GM21515 (cell line): Measurements from ENCODE around the gene KRTAP10-4.
"Not testable (repeated sequence)": the region's sequence is repeated elsewhere in the genome, so short reads cannot be mapped to it uniquely, and the experiment has no call there.

ENCODE experiments used
- ATAC-seq: cut with Tn5 transposase; IDR thresholded peaks from one replicate; pipeline ENCODE4 v1.9.1; 2021; ENCODE audit not compliant: unreplicated experiment

The KRTAP10-4 gene

DNA sequence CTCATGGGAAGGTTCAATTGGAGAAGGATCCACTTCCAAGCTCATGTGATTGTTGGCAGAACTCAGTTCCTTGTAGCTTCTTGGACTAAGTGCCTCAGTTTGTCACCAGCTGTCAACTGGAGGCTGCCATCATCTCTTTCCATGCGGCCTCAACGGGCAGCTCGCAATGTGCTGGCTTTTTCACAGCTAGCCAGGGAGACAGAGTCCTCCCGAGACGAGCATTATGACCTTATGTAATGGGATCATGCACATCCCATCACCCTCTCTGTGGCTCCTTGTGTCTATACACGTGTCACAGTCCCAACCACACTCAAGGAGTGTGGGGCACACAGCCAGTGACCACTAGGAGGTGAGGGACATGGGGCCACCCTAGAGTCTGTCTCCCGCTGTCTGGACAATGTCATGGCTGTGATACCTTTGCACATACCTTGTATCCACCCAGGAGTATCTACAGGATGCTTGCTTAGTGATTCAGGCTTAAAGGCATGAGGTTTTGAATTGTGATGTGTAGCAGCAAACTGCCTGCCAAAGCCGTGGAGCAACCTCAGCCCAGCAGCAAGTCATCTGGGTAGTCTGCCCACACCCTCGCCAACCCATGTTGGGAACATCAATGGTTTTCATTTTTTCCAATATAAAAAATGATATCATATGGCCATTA, 22.7 kb downstream of the KRTAP10-4 start:
- ATAC-seq, result no peak

DNA sequence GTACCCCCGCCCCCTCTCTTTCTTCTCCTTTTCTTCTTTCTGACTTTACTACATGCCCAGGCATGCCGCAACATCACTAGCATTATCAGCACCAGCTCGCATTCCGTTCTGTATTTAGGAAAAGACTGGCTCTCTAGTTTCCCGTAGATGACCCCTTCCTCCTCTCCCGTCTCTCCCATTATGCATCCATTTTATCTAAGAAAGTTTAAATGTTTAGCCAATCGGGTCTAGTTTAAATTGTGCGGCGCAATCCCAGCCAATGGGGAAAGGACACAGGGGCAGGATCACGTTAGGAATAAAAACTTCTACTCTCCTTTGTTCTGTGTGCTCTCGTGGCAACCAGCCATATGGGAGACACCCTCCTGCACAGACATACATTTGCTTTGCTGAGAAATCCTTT, 24.5 kb downstream of the KRTAP10-4 start:
- no peak for ATAC-seq

DNA sequence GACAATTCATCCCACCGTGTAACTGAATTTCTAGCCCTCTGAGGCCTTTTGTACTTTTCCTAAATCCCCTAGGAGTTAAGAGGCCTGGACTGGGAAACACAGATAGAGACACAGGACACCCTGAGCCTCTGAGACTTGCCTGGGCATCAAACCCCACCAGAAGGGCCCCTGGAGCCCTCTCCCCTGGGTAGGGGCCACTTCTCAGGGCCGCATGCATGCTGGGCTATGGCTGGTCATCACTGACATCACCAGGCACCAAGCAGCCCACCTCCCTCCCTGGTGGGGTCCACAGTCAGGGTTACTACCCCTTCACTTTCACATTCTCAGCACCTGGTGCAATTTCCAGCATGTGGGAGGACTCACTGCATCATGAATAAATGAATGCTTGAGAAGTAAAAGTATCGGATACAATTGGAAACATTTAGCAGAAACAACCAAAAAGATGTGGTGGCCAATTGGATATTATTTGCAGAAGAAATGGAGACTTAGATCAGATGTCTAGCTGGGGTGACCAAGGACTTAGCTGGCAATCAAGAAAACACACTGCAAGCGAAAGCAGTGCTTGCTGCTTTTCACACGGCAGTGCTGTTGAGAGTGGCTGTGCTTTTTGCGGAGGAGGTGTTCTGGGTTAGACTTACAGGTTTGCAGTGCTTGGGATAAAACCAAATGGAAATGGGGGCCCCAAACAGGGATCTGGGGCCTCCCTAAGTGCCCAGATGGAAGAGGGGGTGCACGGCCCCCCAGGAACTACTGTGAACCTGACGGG, 25.9 kb downstream of the KRTAP10-4 start:
- no peak for ATAC-seq

GRCh38 chr21:44600118-44600978, 26.8 kb downstream of the KRTAP10-4 start, which contains the start of gene KRTAP10-7:
KRTAP10-7 (plus strand) TSS chr21:44600597; CDS start chr21:44600622, 25 bp downstream.
- not testable (repeated sequence) for ATAC-seq

DNA sequence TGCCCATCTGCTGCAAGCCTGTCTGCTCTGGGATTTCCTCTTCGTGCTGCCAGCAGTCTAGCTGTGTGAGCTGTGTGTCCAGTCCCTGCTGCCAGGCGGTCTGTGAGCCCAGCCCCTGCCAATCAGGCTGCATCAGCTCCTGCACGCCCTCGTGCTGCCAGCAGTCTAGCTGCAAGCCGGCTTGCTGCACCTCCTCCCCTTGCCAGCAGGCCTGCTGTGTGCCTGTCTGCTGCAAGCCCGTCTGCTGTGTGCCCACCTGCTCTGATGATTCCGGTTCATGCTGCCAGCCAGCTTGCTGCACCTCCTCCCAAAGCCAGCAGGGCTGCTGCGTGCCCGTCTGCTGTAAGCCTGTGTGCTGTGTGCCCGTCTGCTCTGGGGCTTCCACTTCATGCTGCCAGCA, 27.6 kb downstream of the KRTAP10-4 start:
- not testable (repeated sequence) for ATAC-seq

DNA sequence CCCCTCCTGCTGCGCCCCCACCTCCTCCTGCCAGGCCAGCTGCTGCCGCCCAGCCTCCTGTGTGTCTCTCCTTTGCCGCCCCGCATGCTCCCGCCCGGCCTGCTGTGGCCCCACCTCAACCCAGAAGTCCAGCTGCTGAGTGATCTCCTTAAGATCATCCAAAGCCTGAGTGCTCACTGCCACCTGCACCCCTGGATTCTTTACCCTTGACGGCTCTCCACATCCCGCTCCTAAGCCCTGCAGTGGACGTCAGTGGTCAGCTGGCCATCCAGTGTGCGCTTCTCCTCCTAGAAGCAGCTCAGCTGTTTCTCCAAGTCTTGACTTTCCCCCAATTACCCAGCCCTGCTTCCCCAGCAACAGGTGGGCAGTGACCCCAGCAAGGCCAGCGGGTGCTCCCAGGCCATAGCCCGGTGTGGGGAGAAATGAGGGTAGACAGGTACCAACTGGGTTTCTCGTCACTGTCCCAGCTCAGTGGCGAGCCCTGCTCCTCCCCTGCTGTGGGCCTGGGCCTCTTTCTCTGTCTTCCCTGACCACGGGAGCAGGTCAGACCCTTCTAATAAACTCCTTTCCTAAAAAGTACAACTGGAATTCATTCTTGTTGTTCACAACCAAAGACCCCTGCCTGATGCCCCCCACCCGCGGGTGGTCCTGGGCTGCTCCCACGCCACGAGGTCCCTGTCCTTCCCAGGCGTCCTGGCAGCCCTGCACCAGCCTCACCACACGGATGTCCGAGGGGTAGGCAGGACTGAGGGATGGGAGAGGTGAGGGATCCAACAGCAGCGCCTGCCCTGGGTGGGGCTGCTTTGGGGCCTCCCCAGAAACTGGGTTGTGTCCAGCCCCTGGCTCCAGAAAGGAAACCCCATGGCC, 28.3 kb downstream of the KRTAP10-4 start:
- no peak for ATAC-seq

- no peak for ATAC-seq
Observed at GRCh38 chr21:44602463-44602850, 28.9 kb downstream of the KRTAP10-4 start.

DNA sequence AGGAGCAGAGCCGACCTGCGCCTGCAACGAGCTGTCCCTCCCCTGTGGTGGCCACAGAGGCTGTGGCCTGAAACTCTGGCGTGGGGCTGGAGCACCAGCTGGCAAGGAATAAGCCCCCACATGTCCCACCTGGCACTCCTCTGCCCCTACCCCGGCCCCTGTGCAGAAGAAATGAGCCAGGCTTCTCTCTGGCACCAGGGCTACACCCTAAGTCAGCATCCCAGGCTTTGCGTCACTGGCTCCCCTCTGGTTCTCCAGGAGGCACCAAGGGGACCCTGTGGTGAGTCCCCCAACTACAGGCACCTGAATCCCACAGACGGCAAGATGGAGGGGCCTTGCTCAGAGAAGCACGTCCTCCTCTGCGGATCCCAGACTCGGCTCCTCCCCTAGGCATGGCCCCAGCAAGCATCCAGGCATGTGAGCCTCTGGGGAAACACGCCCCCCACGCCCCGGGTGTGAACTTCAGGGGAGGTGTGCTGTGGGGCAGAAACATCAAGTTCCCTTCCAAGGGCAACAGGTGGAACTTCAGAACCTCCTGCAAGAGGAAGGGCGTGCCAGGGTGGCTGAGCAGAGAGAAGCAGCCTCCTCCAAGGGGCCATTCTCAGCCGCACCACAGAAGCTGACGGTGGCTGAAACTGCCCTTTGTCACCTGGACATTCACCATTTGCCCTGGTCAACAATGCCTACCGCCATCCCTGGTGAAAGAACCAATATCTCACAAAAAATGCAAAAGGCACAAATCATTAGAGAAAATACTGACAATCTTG, 29.8 kb downstream of the KRTAP10-4 start:
- no peak for ATAC-seq

DNA sequence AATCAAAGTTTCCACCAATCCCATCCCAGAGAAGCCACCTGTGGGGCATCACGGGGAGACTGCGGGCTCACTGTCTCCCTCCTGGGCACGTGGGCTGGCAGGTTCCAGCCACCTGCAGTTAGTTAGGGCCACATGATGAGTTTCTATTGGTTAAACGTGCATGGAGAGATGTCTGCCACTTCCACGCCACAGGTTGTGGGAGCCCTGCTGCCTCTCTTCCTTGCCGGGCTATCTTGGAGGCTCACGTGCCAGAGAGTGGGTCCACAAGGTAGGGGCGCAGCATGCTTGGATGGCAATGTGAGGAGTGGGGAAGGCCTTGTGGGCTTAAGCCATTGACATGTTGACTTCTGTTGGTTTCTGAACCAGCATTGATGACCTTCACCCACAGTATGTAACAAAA, 30.4 kb downstream of the KRTAP10-4 start:
- ATAC-seq, result no peak

GRCh38 chr21:44606495-44606894, 33.0 kb downstream of the KRTAP10-4 start:
- no peak for ATAC-seq

GRCh38 chr21:44609193-44609592, 35.7 kb downstream of the KRTAP10-4 start:
- no peak for ATAC-seq

- not testable (repeated sequence) for ATAC-seq
Observed at GRCh38 chr21:44610157-44610843, 36.8 kb downstream of the KRTAP10-4 start.

DNA sequence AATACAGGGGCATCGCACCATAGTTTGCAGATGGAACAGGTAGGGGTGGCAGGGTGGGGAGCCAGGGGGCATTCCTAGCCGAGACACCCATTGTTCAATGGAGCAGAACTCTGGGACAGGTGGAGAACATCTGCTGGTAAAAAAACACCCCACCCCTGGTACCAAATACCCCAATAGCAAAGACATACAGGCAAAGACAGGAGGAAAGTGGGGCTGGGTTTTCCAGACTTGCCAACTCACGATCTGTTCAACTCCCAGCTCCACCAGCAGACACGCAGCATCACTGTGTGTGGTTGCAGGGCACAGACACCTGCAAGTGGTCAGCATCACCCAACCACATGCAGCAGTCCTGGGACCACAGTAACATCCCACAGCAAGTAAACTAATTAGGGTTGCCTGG, 38.0 kb downstream of the KRTAP10-4 start:
- no peak for ATAC-seq

GRCh38 chr21:44612029-44612486, 38.5 kb downstream of the KRTAP10-4 start, which contains the start of gene KRTAP10-8:
KRTAP10-8 (plus strand) TSS chr21:44612079; CDS start chr21:44612101, 22 bp downstream.
- ATAC-seq, result no peak

DNA sequence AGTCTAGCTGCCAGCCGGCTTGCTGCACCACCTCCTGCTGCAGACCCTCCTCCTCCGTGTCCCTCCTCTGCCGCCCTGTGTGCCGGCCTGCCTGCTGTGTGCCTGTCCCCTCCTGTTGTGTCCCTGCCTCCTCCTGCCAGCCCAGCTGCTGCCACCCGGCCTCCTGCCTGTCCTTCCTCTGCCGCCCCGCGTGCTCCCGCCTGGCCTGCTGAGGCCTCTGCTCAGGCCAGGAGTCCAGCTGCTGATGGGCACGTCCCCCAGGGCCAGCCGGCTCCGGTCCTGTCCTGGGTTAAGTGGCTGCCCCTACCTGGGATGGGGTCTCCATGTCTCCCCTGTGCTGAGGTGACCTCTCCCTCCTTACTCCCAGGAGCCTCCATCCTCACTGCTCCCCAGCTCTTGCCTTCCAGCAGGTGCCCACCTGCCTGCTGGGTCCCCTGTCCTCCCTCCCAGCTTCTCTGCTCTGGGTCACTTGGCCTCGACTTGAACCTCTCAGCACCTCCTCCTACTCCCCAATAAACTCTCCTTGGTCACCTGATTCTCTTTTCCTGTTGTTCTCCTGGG, 39.2 kb downstream of the KRTAP10-4 start:
- ATAC-seq, result no peak

- ATAC-seq, result no peak
Observed at GRCh38 chr21:44613386-44614155, 40.0 kb downstream of the KRTAP10-4 start.

DNA sequence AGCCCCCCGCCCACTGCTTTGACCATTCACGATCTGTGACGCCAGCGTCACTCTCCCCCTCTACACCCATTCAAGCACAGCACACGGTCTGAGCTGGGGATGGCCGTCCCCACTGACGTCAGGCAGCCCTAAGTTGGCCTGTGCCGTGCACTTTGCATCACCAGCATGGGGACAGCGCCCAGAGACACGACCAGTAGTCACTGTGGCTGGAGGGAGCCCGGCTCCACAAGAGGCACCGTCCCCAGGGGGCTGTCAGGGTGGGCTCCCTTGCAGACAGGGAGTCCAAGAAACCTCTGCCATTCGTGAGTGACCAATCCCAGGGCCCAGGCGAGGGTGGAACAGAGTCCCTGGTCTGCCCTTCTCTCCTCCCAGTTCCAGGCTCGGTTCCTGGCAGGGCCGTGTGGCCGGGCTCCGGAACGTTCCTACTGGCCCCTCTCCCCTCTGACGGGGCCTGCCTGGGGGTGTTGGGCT, 40.7 kb downstream of the KRTAP10-4 start:
- no peak for ATAC-seq

DNA sequence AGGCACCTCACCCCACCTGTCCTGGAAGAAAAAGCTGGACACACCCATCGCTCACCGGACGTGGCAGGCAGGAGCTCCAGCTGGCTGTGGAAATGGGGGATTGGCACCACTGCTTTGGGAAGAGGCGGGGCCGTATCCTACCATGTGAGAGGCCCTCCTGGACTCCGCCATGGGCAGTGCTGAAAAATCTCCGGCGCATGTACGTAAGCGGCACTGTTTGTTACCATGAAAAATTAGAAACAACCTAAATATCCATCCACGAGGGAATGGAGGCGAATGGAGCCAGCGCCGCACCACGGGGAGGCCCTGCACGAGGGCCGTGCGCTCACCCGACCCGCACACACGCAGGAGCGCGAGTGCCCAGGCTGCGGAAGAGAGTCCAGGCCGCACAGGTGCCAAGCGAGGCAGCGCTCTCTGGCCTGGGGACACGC, 41.4 kb downstream of the KRTAP10-4 start:
- no peak for ATAC-seq
